Activated CD4-positive, alpha-beta T cell treated with anti-CD3 and anti-CD28 coated beads, Interleukin-10, Interleukin-2, amounts not matched to agents 100 ng/mL and 50 ng/mL, durations not matched to agents 16 hours and 8 hours (primary cell): ENCODE data around the gene U2AF1.
"Not testable (repeated sequence)": the region's sequence is repeated elsewhere in the genome, so short reads cannot be mapped to it uniquely, and the experiment has no call there.

Experiments used
- DNase-seq: peaks from one replicate; pipeline ENCODE4 v3.0.0-alpha.2; 2020

The U2AF1 gene, protein sequence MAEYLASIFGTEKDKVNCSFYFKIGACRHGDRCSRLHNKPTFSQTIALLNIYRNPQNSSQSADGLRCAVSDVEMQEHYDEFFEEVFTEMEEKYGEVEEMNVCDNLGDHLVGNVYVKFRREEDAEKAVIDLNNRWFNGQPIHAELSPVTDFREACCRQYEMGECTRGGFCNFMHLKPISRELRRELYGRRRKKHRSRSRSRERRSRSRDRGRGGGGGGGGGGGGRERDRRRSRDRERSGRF

DNA sequence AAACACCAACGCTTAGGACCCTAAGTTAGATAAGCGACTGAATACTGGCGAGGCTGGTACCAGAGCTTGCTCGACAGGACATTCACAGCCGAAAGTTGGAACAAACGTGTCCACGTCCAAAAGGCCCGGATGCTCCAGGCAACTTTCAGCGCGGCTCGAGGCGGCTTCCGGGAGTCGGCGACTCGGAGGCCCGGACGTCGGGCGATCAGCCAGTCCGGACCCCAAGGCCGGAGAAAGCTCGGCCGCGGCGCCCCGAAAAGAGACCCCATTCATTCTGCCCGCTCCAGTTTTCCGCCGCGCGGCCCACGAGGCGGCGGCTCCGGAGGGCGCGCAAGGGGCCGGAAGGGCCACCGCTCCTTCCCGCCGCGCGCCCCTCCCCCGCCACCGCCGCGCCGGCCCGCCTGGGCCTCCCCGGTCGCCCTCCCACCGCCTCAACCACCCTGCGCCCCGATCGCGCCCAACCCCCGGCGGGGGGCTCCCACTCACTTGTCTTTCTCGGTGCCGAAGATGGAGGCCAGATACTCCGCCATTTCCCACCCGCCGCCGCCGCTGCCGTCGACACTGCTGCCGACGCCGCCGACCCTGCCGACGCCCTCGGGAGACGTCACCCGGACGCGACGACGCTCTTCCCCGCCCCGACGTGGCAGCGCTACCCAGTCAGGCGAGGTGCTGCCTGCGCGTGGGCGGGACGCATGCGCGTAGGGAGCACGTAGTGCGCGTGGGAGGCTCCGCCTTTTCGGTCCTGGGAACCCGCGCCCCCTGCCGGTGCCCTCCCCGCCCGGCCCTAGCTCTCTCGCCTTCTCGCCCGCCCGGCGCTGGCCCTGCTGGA is at the start of gene U2AF1:
Gene U2AF1 (minus strand): TSS at position 606 of the 829 bp plus-strand sequence. CDS start 76 bp downstream, at position 530.
- peak; percentile 87 for DNase-seq

DNA sequence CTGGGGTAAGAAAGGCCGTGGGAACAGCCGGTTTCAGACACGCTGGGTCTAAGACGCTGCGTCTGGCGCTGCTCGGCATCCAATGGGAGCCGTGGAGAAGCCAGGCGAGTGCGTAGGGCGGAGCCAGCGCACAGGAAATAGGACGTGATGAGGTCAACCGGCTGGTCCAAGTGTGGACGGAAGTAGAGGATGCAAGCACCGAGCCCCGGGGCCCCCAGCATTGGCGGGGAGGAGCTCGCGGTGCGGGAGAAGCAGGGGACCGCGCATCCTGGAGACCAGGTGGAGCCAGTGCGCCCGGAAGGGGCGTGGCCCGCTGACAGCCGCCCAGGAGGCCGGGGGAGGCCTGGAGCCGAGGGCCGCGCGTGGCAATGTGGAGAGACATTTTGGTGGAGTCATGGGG is 46.2 kb upstream of the U2AF1 start:
- not testable (repeated sequence) for DNase-seq

DNA sequence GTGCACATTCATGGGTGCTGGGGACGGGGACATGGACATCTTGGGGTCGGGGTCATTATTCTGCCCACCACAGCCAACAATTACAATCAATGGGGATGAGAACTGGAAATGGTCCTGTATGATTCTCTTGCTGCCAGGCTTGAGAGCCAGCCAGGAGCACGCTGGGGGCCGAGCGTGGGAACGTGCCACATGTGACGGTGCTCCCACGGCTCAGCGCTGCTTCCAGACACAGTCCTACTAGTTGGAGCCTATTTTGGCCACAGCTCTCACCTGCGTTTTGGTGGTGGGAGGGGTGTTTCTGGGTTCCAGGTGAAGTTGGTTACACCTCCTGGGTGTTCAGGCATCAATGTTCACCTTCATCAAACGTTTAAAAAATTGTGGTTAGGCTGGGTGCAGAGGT is 42.0 kb upstream of the U2AF1 start:
- not testable (repeated sequence) for DNase-seq

DNA sequence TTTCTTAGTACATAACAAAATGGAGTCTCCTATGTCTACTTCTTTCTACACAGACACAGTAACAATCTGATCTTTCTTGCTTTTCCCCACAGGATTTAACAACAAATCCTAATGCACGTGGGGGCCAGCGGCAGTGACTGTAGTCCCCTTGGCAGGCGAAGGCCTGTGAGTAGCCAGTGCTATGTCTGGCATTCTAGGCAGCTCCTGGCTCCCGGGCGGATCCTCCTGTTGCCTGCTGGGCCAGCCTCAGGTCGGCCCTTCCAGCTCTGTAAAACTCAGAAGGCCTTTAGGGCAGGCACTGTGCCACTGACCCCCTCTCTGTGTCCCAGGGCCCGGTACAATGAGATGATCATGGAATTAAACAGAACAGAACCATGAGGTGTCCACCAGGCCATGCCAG is 40.6 kb upstream of the U2AF1 start:
- not testable (repeated sequence) for DNase-seq

DNA sequence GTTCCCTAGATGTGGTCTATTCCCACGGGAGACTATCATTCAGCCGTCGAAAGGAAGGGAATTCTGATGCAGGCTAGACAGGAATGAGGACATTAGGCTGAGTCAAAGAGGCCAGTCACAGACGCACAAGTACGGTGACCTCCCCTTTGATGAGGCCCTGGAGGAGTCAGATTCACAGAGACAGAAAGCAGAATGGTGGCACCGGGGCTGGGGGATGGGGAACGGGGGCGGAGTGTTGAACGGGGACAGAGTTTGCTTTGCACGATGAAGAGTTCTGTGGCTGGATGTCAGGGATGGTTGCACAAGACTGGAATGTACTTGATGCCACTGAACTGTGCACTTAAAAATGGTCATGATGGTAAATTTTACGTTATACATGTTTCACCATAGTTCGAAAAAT is 39.3 kb upstream of the U2AF1 start:
- not testable (repeated sequence) for DNase-seq

DNA sequence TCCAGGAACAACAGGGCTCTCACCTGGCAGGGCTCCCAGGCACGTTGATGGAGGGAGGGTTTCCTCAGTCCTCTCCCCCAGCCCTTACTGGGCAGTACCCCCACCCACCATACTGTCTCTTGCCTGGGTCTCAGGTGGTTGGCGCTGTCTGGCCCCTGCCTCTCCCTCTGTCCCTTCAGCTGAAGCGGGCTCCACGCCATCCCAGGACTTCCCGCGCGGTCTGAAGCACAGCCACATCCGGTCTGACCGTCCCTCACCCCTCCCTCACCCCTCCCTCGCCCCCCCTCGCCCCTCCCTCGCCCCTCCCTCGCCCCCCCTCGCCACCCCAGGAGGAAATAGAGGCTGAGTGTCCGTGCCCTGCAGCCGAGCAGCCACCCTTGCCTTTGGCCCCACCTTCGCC is 34.0 kb upstream of the U2AF1 start:
- DNase-seq = not testable (repeated sequence)

DNA sequence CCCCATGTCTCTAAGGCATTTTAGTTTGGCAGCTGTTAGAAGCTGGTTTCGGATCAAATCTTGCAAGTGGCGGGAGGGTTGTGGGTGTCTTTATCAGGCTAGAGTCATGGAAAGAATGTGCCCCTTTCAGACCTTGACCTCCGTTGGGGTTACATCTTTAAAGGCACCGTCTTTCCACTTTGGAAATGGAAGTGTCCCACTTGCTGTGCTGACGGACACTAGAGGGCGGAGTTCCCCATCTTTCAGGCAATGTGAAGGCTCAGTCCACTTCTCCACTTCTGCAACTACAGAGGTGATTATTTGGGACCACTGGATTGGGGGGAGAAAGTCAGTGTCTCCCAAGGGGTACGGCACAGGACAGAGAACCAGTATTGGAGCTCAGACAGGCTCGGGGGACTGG is 31.6 kb upstream of the U2AF1 start:
- not testable (repeated sequence) for DNase-seq

DNA sequence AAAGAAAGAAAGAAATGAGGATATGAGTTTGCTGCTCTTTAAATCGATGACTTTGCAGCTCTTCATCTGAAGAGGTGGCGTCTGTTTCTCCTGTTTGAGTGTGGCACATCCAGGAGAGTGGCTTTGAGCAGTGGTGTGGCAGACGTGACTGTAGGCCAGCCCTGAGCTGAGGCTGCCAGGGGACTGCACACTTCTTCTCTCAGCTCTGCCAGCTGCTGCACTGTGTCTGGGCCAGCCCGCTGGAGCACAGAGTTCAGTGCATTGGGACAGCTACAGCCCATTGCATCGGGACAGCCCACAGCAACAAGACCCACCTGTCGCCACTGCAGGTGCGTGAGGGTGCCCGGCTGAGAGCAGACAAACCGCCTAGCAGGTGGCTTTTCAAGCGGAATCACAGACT is 27.1 kb upstream of the U2AF1 start:
- DNase-seq = not testable (repeated sequence)

DNA sequence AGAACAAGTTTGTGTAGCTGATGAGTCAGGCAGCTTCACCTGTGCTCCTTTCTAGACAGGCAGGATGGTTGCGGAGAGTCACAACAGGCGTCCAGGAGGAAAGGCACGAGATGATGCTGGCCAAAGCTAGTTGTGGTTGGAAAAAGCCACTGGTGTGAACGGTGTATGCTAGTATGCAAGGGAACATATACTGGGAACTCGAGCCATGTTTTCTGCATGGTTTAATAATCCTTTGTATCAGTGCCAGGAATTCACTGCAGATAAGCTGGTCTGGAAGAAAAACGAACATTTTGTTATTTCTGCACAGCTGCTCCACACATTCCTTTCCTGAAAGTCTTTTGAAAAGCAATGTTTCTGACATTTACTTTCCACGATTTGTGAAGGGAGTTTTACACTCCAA is 22.7 kb upstream of the U2AF1 start:
- not testable (repeated sequence) for DNase-seq

DNA sequence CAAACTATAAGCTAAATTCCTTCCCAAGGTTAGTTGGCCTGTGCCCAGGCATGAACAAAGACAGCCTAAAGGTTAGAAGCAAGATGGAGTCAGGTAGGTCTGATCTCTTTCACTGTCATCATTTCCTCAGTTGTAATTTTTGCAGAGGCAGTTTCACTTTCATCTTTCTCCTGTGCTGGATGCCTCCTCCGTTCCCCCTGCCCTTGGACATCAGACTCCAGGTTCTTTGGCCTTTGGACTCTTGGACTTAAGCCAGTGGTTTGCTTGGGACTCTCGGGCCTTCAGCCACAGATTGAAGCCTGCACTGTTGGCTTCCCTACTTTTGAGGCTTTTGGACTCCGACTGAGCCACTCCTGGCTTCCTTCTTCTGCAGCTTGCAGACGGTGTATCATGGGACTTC is 8.6 kb upstream of the U2AF1 start:
- DNase-seq = not testable (repeated sequence)

DNA sequence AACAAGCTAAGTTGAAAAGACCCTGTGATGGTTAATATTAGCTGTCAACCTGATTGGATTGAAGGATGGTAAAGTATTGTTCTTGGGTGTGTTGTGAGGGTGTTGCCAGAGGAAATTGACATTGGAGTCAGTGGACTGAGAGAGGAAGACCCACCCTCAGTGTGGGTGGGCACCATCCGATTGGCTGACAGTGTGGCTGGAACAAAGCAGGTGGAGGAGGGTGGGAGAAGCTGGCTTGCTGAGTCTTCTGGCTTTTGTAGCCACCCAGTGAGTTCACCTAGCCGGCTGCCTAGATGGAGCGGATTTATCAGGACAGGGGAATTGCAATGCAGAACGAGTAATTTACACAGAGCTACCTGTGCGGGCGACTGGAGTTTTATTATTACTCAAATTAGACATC is 7.1 kb upstream of the U2AF1 start:
- not testable (repeated sequence) for DNase-seq

DNA sequence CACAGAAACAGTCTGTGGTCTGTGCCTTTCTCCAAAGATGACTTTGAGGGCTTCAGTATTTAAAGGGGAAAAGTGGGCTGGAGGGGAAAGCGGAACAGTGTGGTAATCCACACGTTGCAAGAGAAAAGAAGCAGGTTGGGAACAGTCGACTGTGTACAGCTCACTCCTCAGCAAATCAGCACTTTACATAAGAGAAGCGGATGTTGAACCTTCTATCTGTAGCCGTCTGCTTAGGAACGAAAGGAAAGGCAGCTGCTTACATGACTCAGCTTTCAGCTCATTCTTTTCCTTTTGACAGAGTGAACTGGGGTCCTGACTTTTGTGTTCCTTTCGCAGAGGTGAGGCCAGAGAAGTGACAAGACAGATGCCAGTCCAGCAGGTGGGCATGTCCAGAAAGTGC is 1.6 kb upstream of the U2AF1 start:
- not testable (repeated sequence) for DNase-seq

DNA sequence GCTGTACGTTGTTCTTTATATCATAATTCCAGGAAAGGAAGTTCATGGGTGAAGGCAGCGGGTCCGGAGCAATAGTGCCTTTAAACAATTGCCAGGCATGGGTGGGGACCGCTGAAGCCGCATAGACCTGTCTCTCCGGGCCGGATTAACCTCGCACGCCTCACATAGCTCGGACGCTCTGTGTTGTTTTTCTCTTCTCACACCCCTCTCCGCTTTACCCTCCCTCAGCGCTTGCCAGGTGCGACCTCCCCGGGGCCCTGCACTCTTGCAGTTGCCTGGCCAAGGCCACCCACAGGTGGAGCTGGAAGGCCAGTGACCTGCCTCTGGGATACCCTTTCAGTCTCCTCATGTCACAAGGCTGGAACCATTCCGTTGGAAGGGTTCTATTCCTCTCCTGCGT is 807 bp upstream of the U2AF1 start:
- not testable (repeated sequence) for DNase-seq

DNA sequence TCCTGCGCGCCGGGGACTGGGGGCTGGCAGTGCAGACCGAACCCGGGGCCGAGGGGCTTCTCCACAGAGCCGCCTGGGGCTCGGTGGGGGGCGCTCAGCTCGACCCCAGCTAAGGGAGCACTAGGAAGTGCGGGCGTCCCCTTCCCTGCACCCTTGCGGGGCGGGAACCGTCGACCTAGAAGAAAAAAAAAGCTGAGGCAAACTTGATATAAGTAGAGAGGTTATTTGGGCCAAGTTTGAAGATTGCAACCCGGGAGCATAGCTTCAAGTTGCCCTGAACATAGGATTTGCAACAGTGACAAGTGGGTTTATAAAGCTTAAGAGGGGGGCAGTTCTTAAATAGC is 396 bp upstream of the U2AF1 start:
- not testable (repeated sequence) for DNase-seq

DNA sequence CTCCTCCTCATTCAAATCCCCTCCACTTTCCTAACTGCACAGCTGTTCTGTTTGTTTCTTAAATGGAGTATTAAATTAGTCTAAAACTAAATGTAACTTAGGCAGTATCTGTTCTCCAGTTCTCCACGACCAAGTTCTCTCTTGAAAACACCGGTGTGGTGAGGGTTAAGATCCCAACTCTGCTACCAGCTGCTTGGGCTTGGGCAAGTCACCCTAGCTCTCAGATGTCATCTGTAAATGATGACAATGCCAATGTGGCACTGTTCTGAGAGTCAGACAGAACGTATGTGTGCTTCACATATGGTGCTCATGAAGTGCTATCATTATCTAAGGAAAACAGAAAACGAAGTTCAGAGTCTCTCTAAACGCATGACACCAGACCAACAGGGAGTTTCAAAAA is 2.7 kb downstream of the U2AF1 start:
- not testable (repeated sequence) for DNase-seq

DNA sequence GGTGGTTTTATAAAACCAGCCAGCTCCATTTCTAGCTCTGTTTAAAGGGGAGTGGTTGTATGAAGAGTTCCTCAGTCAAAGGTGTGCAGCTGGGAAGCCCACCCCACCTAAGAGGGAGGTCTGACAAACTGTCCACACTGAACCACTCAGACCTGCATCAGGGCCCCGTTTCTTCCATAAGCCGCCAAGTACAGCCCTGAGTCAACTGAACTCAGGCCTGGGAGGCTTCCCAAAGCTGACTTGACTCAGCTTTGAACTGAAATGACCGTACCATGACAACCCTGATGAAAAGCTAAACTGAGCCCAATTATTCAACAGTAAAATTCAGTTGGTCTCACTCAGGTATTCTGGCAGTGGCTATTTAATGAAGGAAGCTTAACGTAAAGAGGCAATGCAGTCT is 5.1 kb downstream of the U2AF1 start:
- DNase-seq = not testable (repeated sequence)

DNA sequence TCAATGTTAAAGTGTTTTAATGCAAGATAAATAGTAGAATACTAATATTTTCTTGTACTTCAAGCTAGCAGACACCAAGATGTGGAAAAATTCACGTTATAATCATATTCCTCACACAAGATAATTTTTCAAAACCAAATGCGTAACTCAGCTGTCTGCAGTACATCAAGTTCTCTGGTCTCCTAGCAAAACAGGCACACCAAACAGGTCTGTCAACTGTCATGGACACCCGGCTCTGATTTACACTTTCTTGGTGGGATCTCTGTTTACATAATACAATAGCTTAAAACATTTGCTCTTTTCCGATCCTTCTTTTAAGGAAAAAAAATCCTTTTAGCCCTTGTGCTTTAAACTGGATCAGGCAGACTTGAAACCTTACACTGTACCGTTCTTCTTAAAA is 5.7 kb downstream of the U2AF1 start:
- DNase-seq = not testable (repeated sequence)

DNA sequence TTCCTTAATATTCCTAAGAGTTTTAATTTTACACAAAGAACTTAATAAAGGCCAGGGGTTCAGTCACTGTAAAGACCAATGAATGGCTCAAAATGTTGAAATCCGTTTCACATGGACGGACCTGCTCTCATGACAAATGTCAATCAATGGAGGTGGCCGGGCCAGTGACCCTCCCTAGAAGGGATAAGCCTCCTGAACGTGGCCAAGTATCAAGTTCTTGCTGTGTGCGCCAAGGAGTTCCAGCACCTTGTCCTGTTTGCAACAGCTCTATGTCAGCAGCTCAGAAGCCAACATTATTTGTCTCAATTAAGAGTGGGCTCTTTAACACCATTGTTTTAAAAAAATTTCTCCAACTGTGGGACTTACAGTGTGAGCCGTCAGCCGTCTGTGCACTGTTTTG is 6.4 kb downstream of the U2AF1 start:
- not testable (repeated sequence) for DNase-seq

DNA sequence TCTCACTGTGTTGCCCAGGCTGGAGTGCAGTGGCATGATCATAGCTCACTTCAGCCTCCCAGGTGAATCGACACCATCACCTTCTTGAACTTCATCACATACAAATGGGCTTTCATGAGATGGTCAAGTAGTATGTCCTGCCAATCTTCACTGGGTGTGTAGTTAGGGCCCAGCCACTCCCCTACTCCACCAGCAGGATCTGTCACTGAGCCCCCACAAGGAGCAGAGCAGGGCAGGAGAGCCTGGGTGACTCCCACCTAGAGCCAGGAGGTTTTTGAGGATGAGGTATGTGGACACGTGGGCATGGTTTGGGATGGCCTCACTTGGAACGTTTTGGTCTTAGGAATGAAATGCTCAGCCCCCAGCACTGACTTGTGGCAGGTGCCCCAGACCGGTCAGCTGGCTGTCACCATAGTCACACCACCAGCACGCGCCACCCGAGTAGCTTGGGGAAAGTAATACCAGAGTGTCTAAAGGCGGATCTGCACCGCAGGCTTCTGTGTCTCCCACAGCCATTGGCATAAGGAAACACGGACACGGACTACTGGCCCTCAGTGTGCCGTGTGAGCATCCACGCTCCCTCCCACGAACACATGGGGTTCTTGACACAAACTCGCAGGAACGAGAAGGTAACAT is 15.3 kb downstream of the U2AF1 start:
- DNase-seq = not testable (repeated sequence)

DNA sequence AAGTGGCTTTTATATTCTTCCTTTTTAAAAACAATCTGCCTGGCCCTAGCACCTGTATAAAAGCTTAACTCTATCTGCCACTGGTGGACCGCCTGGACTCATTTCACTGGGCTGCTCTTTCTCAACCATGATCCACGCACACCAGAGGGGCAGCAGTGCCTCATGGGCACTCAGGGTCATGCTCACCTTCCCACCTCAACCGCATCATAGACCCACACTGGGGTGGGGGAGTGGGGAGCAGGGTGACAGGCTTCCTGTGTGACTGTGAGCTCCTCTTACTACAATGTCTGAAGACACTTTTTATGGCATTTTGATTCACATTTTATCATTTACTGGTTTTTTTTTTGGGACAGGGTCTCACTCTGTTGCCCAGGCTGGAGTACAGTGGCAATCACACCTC is 16.4 kb downstream of the U2AF1 start:
- DNase-seq = not testable (repeated sequence)

DNA sequence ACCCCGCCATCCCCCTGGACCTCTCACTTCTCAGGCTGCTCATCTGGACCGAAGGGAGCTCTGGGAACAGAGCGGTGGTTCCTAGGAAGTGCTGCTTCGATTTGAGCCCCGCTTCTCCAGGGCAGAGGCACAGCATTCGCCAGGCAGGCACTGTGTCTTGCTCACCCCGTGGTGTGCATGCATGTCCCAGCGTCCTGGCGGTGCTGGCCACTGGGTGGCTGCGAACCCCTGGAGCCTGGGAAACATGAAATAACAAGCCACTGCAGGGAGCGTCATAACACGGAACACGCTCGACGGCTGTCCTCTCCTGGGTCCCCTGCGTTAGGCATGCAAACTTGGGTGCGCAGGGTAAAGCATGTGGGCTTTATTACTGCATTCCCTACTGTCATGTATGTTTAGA is 17.9 kb downstream of the U2AF1 start:
- not testable (repeated sequence) for DNase-seq

DNA sequence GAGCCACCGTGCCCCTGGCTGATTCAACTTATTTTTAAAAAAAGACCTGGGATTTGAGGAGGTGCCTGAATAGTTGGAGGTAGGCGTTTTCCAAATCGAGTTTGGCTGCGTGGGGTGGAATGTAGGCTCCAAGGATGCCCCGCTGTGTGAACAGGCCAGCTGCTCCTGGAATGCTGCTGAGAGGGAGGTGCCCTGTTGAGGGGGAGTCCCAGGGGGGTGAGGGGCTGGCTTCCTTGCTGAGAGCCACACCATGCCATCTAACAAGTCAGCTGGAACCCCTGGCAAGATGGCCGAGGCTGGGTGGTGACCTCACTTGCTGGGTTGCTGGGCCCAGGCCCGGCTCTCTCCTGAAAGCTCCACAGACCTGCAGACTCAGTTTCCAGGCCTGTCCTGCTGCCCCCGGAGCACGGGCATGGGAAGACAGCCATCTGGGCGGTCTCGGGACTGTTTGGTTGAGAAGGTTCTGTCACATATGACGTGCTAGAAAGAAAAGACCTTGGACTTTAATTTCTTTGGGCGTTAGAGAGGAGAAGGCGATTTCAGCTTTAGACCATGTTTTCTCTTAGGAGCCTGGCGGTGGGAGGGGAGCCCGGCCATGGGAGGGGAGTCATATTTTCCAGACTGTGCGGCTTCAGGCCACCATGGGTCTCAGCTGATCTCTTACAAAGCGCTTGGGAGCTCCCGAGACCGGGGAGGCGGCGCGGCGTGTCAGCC is 24.6 kb downstream of the U2AF1 start:
- not testable (repeated sequence) for DNase-seq

DNA sequence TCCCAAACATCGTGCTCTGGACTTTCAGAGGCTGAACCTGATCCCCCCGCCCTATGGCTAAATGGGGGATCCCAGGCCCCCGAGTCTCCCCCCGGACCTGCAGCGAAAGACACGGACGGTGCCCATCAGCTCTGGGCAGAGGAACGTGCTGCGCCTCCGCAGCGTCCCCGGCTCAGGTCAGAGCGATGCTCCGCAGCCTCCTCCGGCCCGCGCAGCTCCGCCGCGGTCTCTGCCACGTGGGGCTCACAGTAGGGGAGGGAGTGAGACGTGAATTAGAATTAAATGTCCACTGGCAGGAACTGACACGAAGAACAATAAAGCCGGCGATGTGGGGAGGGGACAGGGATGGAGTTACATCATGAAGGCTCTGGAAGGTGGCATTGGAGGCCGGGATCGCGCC is 30.7 kb downstream of the U2AF1 start:
- not testable (repeated sequence) for DNase-seq
